HepG2 (cell line): ENCODE data around the gene LYSMD2. TPM values are rescaled to one million over a fixed set of nuclear protein-coding genes. Genes with fewer than 3 reads are reported as not detected.
A peak's percentile ranks its signal among the peaks of the same experiment; 100 is the strongest.

ENCODE experiments used
- AHR ChIP-seq: IDR thresholded peaks from 2 replicates; pipeline ENCODE4 v1.6.1; 2018; ENCODE audit warnings: missing genetic modification reagents, missing compliant biosample characterization
- ELF3 ChIP-seq: IDR thresholded peaks from 2 replicates; pipeline ENCODE4 v1.6.1; 2016; ENCODE audit warnings: missing genetic modification reagents, missing compliant biosample characterization
- MEF2D ChIP-seq: sonication (generic); formaldehyde crosslinking; IDR thresholded peaks from 2 replicates; pipeline ENCODE4 v1.5.1; 2020; ENCODE audit warnings: mild to moderate bottlenecking, missing genetic modification reagents
- RFX3 ChIP-seq: IDR thresholded peaks from 2 replicates; pipeline ENCODE4 v1.6.1; 2016; ENCODE audit warnings: missing biosample characterization, missing genetic modification reagents
- RORA ChIP-seq: sonication (generic); formaldehyde crosslinking; IDR thresholded peaks from 2 replicates; pipeline ENCODE4 v1.5.0; 2020; ENCODE audit warnings: mild to moderate bottlenecking, missing genetic modification reagents, moderate library complexity
- RXRB ChIP-seq: IDR thresholded peaks from 2 replicates; pipeline ENCODE4 v1.6.1; 2016; ENCODE audit warnings: borderline replicate concordance, missing genetic modification reagents, missing compliant biosample characterization
- ZNF768 ChIP-seq: sonication (generic); formaldehyde crosslinking; IDR thresholded peaks from 2 replicates; pipeline ENCODE4 v1.4.0; 2020; ENCODE audit warnings: missing genetic modification reagents
- polyA plus RNA-seq, 8 experiments: library from polyadenylated mRNA; depleted of rRNA in 3 of 8; stranded (reverse) in 7 of 8; unstranded in 1 of 8; fragments of >200 nt; fragmentation: Illumina TruSeq in 4 of 8; extraction: Trizol in 4 of 8; gene quantifications; 2 replicates each; pipeline versions ENCODE4 v1.2.1 to v1.2.3, GENCODE V29; 2011 to 2016; ENCODE audit warnings: low read depth in 4 of 8, missing spikeins in 1 of 8, mixed read lengths in 1 of 8; ENCODE audit not compliant: insufficient read depth in 1 of 8
- total RNA-seq, 5 experiments: library from RNA; depleted of rRNA; stranded (reverse); fragments of >200 nt; fragmentation: Illumina TruSeq; extraction: Trizol; gene quantifications; 2 replicates each; pipeline ENCODE4 v1.2.3, GENCODE V29; 2016; ENCODE audit warnings: low read depth in 1 of 5
- TF ChIP-seq, protein P1 (sequence below): sonication (generic); formaldehyde crosslinking; IDR thresholded peaks from 2 replicates; pipeline ENCODE4 v1.8.0; 2022; ENCODE audit warnings: low read depth, missing genetic modification reagents
- TF ChIP-seq, protein P2 (sequence below), 2 experiments: IDR thresholded peaks; 2 replicates each; pipeline ENCODE4 v1.6.1; 2011 to 2012; ENCODE audit warnings: low read length in 2 of 2, borderline replicate concordance in 1 of 2, low read depth in 1 of 2, mild to moderate bottlenecking in 1 of 2, moderate library complexity in 1 of 2
- TF ChIP-seq, protein P3 (sequence below): sonication (generic); formaldehyde crosslinking; IDR thresholded peaks from 2 replicates; pipeline ENCODE4 v1.9.0; 2022; ENCODE audit warnings: low read depth, missing genetic modification reagents
- TF ChIP-seq, protein P4 (sequence below): sonication (generic); formaldehyde crosslinking; IDR thresholded peaks from 2 replicates; pipeline ENCODE4 v1.4.0; 2020; ENCODE audit warnings: missing genetic modification reagents, borderline replicate concordance
- TF ChIP-seq, protein P5 (sequence below): sonication (generic); formaldehyde crosslinking; IDR thresholded peaks from 2 replicates; pipeline ENCODE4 v1.5.1; 2020; ENCODE audit warnings: mild to moderate bottlenecking, moderate library complexity, missing genetic modification reagents

LYSMD2 gene
- total and polyA plus RNA-seq, 2 of the 13 experiments (the other 11 are each of a cell fraction or from before 2014, with no cell fraction given) = 0.05 to 0.27 TPM

DNA sequence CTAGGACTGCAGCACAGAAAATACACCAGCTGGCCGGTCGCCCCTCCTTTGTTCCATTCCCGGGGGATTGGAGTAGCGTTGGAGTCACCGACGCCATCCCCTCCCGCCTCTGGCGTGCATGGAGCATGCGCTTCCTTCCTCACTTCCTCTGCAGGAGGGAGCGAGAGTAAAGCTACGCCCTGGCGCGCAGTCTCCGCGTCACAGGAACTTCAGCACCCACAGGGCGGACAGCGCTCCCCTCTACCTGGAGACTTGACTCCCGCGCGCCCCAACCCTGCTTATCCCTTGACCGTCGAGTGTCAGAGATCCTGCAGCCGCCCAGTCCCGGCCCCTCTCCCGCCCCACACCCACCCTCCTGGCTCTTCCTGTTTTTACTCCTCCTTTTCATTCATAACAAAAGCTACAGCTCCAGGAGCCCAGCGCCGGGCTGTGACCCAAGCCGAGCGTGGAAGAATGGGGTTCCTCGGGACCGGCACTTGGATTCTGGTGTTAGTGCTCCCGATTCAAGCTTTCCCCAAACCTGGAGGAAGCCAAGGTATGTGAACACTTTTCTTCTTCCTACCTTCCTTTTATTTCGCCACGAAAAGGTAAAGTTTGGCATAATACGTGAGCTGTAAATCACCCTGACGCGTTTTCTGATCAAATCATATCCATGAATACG is 56.0 kb downstream of the LYSMD2 start, which contains the start of gene SCG3 (continued):
- TF ChIP-seq, protein P1, sequence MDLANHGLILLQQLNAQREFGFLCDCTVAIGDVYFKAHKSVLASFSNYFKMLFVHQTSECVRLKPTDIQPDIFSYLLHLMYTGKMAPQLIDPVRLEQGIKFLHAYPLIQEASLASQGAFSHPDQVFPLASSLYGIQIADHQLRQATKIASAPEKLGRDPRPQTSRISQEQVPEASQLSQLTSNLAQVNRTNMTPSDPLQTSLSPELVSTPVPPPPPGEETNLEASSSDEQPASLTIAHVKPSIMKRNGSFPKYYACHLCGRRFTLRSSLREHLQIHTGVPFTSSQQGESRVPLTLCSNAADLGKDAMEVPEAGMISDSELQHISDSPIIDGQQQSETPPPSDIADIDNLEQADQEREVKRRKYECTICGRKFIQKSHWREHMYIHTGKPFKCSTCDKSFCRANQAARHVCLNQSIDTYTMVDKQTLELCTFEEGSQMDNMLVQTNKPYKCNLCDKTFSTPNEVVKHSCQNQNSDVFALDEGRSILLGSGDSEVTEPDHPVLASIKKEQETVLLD (CRISPR knock-in tag) = 0 out of 2 replicates have a peak, but pooled peaks have one; percentile 29
- TF ChIP-seq AHR (CRISPR knock-in tag) = peak; percentile 61; the same call in 1 of the 2 replicates
- TF ChIP-seq MEF2D (CRISPR knock-in tag) = peak; percentile 49; the same call in 1 of the 2 replicates
- TF ChIP-seq, protein P2, sequence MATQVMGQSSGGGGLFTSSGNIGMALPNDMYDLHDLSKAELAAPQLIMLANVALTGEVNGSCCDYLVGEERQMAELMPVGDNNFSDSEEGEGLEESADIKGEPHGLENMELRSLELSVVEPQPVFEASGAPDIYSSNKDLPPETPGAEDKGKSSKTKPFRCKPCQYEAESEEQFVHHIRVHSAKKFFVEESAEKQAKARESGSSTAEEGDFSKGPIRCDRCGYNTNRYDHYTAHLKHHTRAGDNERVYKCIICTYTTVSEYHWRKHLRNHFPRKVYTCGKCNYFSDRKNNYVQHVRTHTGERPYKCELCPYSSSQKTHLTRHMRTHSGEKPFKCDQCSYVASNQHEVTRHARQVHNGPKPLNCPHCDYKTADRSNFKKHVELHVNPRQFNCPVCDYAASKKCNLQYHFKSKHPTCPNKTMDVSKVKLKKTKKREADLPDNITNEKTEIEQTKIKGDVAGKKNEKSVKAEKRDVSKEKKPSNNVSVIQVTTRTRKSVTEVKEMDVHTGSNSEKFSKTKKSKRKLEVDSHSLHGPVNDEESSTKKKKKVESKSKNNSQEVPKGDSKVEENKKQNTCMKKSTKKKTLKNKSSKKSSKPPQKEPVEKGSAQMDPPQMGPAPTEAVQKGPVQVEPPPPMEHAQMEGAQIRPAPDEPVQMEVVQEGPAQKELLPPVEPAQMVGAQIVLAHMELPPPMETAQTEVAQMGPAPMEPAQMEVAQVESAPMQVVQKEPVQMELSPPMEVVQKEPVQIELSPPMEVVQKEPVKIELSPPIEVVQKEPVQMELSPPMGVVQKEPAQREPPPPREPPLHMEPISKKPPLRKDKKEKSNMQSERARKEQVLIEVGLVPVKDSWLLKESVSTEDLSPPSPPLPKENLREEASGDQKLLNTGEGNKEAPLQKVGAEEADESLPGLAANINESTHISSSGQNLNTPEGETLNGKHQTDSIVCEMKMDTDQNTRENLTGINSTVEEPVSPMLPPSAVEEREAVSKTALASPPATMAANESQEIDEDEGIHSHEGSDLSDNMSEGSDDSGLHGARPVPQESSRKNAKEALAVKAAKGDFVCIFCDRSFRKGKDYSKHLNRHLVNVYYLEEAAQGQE (IDR thresholded peaks at IDR 0.05; ENCODE audit: borderline replicate concordance in 1 of 2, low read depth in 1 of 2, low read length in 2 of 2) = peak; percentile 98 to 99
- TF ChIP-seq RORA = no peak
- TF ChIP-seq, protein P3, sequence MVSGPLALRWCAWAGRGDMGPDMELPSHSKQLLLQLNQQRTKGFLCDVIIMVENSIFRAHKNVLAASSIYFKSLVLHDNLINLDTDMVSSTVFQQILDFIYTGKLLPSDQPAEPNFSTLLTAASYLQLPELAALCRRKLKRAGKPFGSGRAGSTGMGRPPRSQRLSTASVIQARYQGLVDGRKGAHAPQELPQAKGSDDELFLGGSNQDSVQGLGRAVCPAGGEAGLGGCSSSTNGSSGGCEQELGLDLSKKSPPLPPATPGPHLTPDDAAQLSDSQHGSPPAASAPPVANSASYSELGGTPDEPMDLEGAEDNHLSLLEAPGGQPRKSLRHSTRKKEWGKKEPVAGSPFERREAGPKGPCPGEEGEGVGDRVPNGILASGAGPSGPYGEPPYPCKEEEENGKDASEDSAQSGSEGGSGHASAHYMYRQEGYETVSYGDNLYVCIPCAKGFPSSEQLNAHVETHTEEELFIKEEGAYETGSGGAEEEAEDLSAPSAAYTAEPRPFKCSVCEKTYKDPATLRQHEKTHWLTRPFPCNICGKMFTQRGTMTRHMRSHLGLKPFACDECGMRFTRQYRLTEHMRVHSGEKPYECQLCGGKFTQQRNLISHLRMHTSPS (CRISPR knock-in tag) = no peak
- TF ChIP-seq, protein P4, sequence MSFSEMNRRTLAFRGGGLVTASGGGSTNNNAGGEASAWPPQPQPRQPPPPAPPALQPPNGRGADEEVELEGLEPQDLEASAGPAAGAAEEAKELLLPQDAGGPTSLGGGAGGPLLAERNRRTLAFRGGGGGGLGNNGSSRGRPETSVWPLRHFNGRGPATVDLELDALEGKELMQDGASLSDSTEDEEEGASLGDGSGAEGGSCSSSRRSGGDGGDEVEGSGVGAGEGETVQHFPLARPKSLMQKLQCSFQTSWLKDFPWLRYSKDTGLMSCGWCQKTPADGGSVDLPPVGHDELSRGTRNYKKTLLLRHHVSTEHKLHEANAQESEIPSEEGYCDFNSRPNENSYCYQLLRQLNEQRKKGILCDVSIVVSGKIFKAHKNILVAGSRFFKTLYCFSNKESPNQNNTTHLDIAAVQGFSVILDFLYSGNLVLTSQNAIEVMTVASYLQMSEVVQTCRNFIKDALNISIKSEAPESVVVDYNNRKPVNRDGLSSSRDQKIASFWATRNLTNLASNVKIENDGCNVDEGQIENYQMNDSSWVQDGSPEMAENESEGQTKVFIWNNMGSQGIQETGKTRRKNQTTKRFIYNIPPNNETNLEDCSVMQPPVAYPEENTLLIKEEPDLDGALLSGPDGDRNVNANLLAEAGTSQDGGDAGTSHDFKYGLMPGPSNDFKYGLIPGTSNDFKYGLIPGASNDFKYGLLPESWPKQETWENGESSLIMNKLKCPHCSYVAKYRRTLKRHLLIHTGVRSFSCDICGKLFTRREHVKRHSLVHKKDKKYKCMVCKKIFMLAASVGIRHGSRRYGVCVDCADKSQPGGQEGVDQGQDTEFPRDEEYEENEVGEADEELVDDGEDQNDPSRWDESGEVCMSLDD (CRISPR knock-in tag) = no peak
- 0 out of 2 replicates have a peak, but pooled peaks have one; percentile 17 for TF ChIP-seq RFX3 (CRISPR knock-in tag)
- TF ChIP-seq, protein P5, sequence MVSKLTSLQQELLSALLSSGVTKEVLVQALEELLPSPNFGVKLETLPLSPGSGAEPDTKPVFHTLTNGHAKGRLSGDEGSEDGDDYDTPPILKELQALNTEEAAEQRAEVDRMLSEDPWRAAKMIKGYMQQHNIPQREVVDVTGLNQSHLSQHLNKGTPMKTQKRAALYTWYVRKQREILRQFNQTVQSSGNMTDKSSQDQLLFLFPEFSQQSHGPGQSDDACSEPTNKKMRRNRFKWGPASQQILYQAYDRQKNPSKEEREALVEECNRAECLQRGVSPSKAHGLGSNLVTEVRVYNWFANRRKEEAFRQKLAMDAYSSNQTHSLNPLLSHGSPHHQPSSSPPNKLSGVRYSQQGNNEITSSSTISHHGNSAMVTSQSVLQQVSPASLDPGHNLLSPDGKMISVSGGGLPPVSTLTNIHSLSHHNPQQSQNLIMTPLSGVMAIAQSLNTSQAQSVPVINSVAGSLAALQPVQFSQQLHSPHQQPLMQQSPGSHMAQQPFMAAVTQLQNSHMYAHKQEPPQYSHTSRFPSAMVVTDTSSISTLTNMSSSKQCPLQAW (CRISPR knock-in tag) = no peak
- peak; percentile 70; the same call in 1 of the 2 replicates for TF ChIP-seq ZNF768 (CRISPR knock-in tag)
- TF ChIP-seq RXRB (CRISPR knock-in tag) = peak; percentile 31; the same call in 1 of the 2 replicates
- peak; percentile 73 for TF ChIP-seq ELF3 (CRISPR knock-in tag)
